Activated T-helper 1 cell treated with anti-CD3 and anti-CD28 coated beads, Interleukin-2, amount 50 U/mL, for 16 hours (primary cell): Measurements from ENCODE around the gene CACNA2D3.

Experiments used
- DNase-seq, 2 donors: peaks; one replicate each; pipeline ENCODE4 v3.0.0-alpha.2; 2020; ENCODE audit warnings: low read depth in 1 of 2, low spot score in 1 of 2

Gene CACNA2D3

GRCh38 chr3:54983266-54984099 is 861.1 kb downstream of the CACNA2D3 start:
- DNase-seq, result no peak

- no peak for DNase-seq
Observed at GRCh38 chr3:54985856-54986255, 863.5 kb downstream of the CACNA2D3 start.

- no peak for DNase-seq
Observed at GRCh38 chr3:54986294-54986693, 863.9 kb downstream of the CACNA2D3 start.

- DNase-seq, result no peak
Observed at GRCh38 chr3:54987719-54988118, 865.4 kb downstream of the CACNA2D3 start.

GRCh38 chr3:54988302-54988837 is 866.0 kb downstream of the CACNA2D3 start:
- no peak for DNase-seq

- no peak for DNase-seq
Observed at GRCh38 chr3:54988838-54989630, 866.7 kb downstream of the CACNA2D3 start.

GRCh38 chr3:54994111-54994513 is 871.8 kb downstream of the CACNA2D3 start:
- DNase-seq, result no peak

- no peak for DNase-seq
Observed at GRCh38 chr3:54999159-54999558, 876.8 kb downstream of the CACNA2D3 start.

GRCh38 chr3:54999811-55000210 is 877.5 kb downstream of the CACNA2D3 start:
- DNase-seq, result no peak

- DNase-seq, result no peak
Observed at GRCh38 chr3:55000546-55000945, 878.2 kb downstream of the CACNA2D3 start.

- DNase-seq, result no peak
Observed at GRCh38 chr3:55000953-55001352, 878.6 kb downstream of the CACNA2D3 start.

GRCh38 chr3:55002416-55002930 is 880.1 kb downstream of the CACNA2D3 start:
- no peak for DNase-seq

GRCh38 chr3:55006244-55006676 is 883.9 kb downstream of the CACNA2D3 start:
- DNase-seq, result no peak

- no peak for DNase-seq
Observed at GRCh38 chr3:55007971-55008370, 885.6 kb downstream of the CACNA2D3 start.

- DNase-seq, result no peak
Observed at GRCh38 chr3:55009372-55009771, 887.0 kb downstream of the CACNA2D3 start.

GRCh38 chr3:55012091-55012490 is 889.7 kb downstream of the CACNA2D3 start:
- DNase-seq, result no peak

- DNase-seq, result no peak
Observed at GRCh38 chr3:55013145-55013925, 891.0 kb downstream of the CACNA2D3 start.

GRCh38 chr3:55014081-55014480 is 891.7 kb downstream of the CACNA2D3 start:
- no peak for DNase-seq

- no peak for DNase-seq
Observed at GRCh38 chr3:55014906-55015305, 892.6 kb downstream of the CACNA2D3 start.

- no peak for DNase-seq
Observed at GRCh38 chr3:55017876-55018275, 895.5 kb downstream of the CACNA2D3 start.

- DNase-seq, result no peak
Observed at GRCh38 chr3:55030938-55031337, 908.6 kb downstream of the CACNA2D3 start.
